Prostate gland (tissue), 2 donors: ENCODE measurements around the gene SSBP3. TPM values are rescaled to one million over a fixed set of nuclear protein-coding genes. Genes with fewer than 3 reads are reported as not detected.
"Not testable (repeated sequence)": the region's sequence is repeated elsewhere in the genome, so short reads cannot be mapped to it uniquely, and the experiment has no call there.

Experiments
- DNase-seq: peaks from one replicate; pipeline ENCODE4 v3.0.0-alpha.2; 2019; ENCODE audit warnings: low spot score
- H3K27ac ChIP-seq, 2 donors: fragments of 200-600 bp; sonication (generic); 2 replicates each; pipeline ENCODE4 v1.5.1; 2017 to 2019
- H3K27me3 ChIP-seq: fragments of 200-600 bp; sonication (generic); replicated peaks from 2 replicates; pipeline ENCODE4 v1.5.1; 2019; ENCODE audit not compliant: insufficient read depth
- H3K36me3 ChIP-seq, 2 donors: fragments of 200-600 bp; sonication (generic); 1 replicate in 1 of 2; 2 replicates in 1 of 2; pipeline versions ENCODE4 v1.5.1 to v1.8.1; 2017 to 2019
- H3K4me1 ChIP-seq: fragments of 200-600 bp; sonication (generic); replicated peaks from 2 replicates; pipeline ENCODE4 v1.5.1; 2019
- H3K4me3 ChIP-seq, 2 donors: fragments of 200-600 bp; sonication (generic); 2 replicates each; pipeline ENCODE4 v1.5.1; 2017 to 2019
- H3K9me3 ChIP-seq: fragments of 200-600 bp; sonication (generic); 2 replicates; pipeline ENCODE4 v1.5.1; 2017
- CTCF ChIP-seq, 4 experiments: fragments of 200-600 bp in 2 of 4; fragments of 450-650 bp in 2 of 4; sonication (generic) in 2 of 4; IDR thresholded peaks; 1 replicate in 3 of 4; 2 replicates in 1 of 4; pipeline ENCODE4 v1.5.1; 2016 to 2019; ENCODE audit warnings: antibody characterized with exemption in 4 of 4, mild to moderate bottlenecking in 2 of 4, moderate library complexity in 2 of 4
- POLR2A ChIP-seq: fragments of 450-650 bp; IDR thresholded peaks from one replicate; pipeline ENCODE4 v1.6.1; 2016; ENCODE audit warnings: antibody characterized with exemption, mild to moderate bottlenecking
- POLR2AphosphoS5 ChIP-seq: sonication (generic); formaldehyde crosslinking; IDR thresholded peaks from one replicate; pipeline ENCODE4 v1.6.1; 2017; ENCODE audit warnings: antibody characterized with exemption
- WGBS: methylation state at CpG from one replicate; pipeline ENCODE4 v1.1.5; 2018; 5-methylcytosine and 5-hydroxymethylcytosine counted together
- intact Hi-C: fragments of 100-400 bp; cut with DNase I; formaldehyde crosslinking; loops from one replicate; pipeline ENCODE4 v1.14.2; 2022
- total RNA-seq, 2 donors: library from RNA; depleted of rRNA; stranded (reverse); fragments of >200 nt; gene quantifications; one replicate each; pipeline ENCODE4 v1.1.0, GENCODE V29; 2016

Gene SSBP3
- total RNA-seq, 2 donors from 2014 or later, result 45.0 to 94.4 TPM

GRCh38 chr1:54428837-54429518, 22.8 kb upstream of the SSBP3 start:
- WGBS, result 67% methylated on average over 10 of the region's 10 CpGs

GRCh38 chr1:54425152-54425584, 19.0 kb upstream of the SSBP3 start:
- Histone ChIP-seq H3K9me3 (no peaks in the 10 kb centered on the region), H3K27me3 (no peaks in the 10 kb centered on the region), H3K4me1 (no peaks in the 10 kb centered on the region), H3K36me3 (no peaks in the 10 kb centered on the region), H3K27ac (no peak overlapping the region), H3K4me3 (no peak overlapping the region)
- intact Hi-C loops, result no loop called here
- 86% methylated on average over 9 of the region's 9 CpGs for WGBS
- TF ChIP-seq CTCF (IDR thresholded peaks at IDR 0.05), result no peak
- no peak for TF ChIP-seq POLR2AphosphoS5
- TF ChIP-seq POLR2A, result no peak
- no peak for DNase-seq

More at GRCh38 chr1:54428837-54429518, 22.8 kb upstream of the SSBP3 start:
- H3K27me3 ChIP-seq, result no peaks in the 10 kb centered on the region
- TF ChIP-seq POLR2A, result no peak
- TF ChIP-seq CTCF (IDR thresholded peaks at IDR 0.05), result no peak
- TF ChIP-seq POLR2AphosphoS5, result no peak
- intact Hi-C loops, result no loop called here
- no peak for DNase-seq
- no peaks in the 10 kb centered on the region for H3K4me1 ChIP-seq
- no peak overlapping the region for H3K4me3 ChIP-seq
- no peaks in the 10 kb centered on the region for H3K36me3 ChIP-seq
- H3K9me3 ChIP-seq, result no peaks in the 10 kb centered on the region
- no peak overlapping the region for H3K27ac ChIP-seq

- WGBS, result 88% methylated on average over 2 of the region's 2 CpGs
- Histone ChIP-seq H3K4me3 (no peak overlapping the region), H3K27ac (no peak overlapping the region), H3K4me1 (no peaks in the 10 kb centered on the region), H3K27me3 (no peaks in the 10 kb centered on the region), H3K36me3 (no peaks in the 10 kb centered on the region), H3K9me3 (no peaks in the 10 kb centered on the region)
- no peak for TF ChIP-seq POLR2AphosphoS5
- no peak for TF ChIP-seq POLR2A
- no peak for TF ChIP-seq CTCF (IDR thresholded peaks at IDR 0.05)
- intact Hi-C loops, result no loop called here
- DNase-seq, result no peak
Observed at GRCh38 chr1:54424398-54424797, 18.2 kb upstream of the SSBP3 start.

DNA sequence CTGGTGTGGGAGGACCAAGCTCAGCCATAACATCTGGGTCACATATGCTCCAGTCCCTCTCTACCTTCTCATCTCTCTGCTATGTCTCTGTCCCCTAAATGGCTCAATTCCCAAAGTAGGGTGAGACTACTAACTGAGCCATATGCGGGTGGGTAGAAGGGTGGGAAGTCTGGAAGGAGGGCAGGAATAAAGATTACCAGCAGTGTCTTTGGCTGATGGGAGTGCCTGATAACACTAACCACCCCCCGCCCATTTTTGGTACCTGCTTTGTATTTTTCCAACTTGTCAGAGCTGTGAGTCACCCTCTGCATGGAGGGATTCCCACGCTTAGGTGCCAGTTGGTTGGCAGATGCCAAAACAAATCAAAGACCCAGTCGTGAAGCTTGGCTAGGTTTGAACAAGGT, 14.9 kb upstream of the SSBP3 start:
- Histone ChIP-seq H3K4me3 (no peak overlapping the region), H3K36me3 (no peaks in the 10 kb centered on the region), H3K9me3 (no peaks in the 10 kb centered on the region), H3K27ac (no peak overlapping the region), H3K4me1 (no peaks in the 10 kb centered on the region), H3K27me3 (no peaks in the 10 kb centered on the region)
- no peak for DNase-seq
- WGBS, result 41% methylated on average over 4 of the region's 4 CpGs
- no peak for TF ChIP-seq POLR2A
- TF ChIP-seq CTCF (IDR thresholded peaks at IDR 0.05), result no peak
- TF ChIP-seq POLR2AphosphoS5, result no peak
- intact Hi-C loops, result no loop called here

DNA sequence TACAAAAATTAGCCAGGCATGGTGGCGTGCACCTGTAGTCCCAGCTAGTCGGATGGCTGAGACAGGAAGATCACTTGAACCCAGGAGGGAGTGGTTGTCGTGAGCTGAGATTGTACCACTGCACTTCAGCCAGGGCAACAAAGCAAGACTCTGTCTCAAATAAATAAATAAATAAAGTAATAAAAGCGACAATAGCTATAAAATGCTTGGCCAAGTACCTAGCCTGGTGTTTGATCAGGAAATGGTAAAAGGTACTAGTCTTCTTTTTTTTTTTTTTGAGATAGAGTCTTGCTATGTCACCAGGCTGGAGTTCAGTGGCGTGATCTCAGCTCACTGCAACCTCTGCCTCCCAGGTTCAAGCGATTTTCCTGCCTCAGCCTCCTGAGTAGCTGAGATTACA, 12.4 kb upstream of the SSBP3 start:
- H3K36me3 ChIP-seq, H3K4me3 ChIP-seq, H3K27ac ChIP-seq, H3K4me1 ChIP-seq, DNase-seq, intact Hi-C loops, H3K9me3 ChIP-seq, H3K27me3 ChIP-seq: not testable (repeated sequence)
- TF ChIP-seq POLR2AphosphoS5, result peak; percentile 11
- WGBS, result 79% methylated on average over 6 of the region's 6 CpGs
